GM23338 (cell line): ENCODE measurements around the gene HS3ST6.

Experiments
- CREB1 ChIP-seq: fragments of 250-450 bp; sonication (Bioruptor Pico); IDR thresholded peaks from 2 replicates; pipeline ENCODE4 v1.5.0; 2020; ENCODE audit warnings: low read depth, mild to moderate bottlenecking, moderate library complexity
- CTCF ChIP-seq, 2 experiments: fragments of 200-600 bp in 1 of 2; sonication (generic) in 1 of 2; conservative IDR thresholded peaks; 2 replicates each; pipeline versions ENCODE4 v1.5.1 to v1.6.1; 2016 to 2017; ENCODE audit warnings: antibody characterized with exemption in 2 of 2, low read depth in 2 of 2, mild to moderate bottlenecking in 2 of 2, moderate library complexity in 1 of 2
- EZH2 ChIP-seq: fragments of 200-600 bp; sonication (generic); IDR thresholded peaks from one replicate; pipeline ENCODE4 v1.8.0; 2017; ENCODE audit warnings: antibody characterized with exemption, mild to moderate bottlenecking, low read depth; ENCODE audit not compliant: unreplicated experiment
- EZH2phosphoT487 ChIP-seq: fragments of 200-600 bp; sonication (generic); IDR thresholded peaks from one replicate; pipeline ENCODE4 v1.8.1; 2018; ENCODE audit warnings: antibody characterized with exemption; ENCODE audit not compliant: unreplicated experiment
- POLR2AphosphoS5 ChIP-seq: IDR thresholded peaks from 2 replicates; pipeline ENCODE4 v1.6.1; 2016; ENCODE audit warnings: antibody characterized with exemption, low read depth
- REST ChIP-seq: IDR thresholded peaks from one replicate; pipeline ENCODE4 v1.6.1; 2018; ENCODE audit warnings: antibody characterized with exemption; ENCODE audit not compliant: unreplicated experiment
- STAT1 ChIP-seq: IDR thresholded peaks from one replicate; pipeline ENCODE4 v1.6.1; 2016; ENCODE audit warnings: antibody characterized with exemption; ENCODE audit not compliant: unreplicated experiment

GRCh38 chr16:1959269-1960039 lies 41.2 kb upstream of the HS3ST6 start, which contains the start of gene NDUFB10:
- peak; percentile 44 to 70; a peak in 3 of 4 replicates for TF ChIP-seq CTCF (conservative IDR thresholded peaks at IDR 0.05; ENCODE audit: low read depth in 2 of 2)
- peak; percentile 96 for TF ChIP-seq POLR2AphosphoS5
- TF ChIP-seq EZH2, result no peak
- TF ChIP-seq REST, result no peak
- peak; percentile 76 for TF ChIP-seq CREB1 (CRISPR knock-in tag)
- no peak for TF ChIP-seq STAT1
- TF ChIP-seq EZH2phosphoT487, result no peak
